CD14-positive monocyte (primary cell): ENCODE results near the gene ZMYND10. TPM values are rescaled to one million over a fixed set of nuclear protein-coding genes. Genes with fewer than 3 reads are reported as not detected.

Experiments used
- DNase-seq, 3 donors: peaks; one replicate each; pipeline ENCODE4 v3.0.0-alpha.2; 2011 to 2022
- H2AFZ ChIP-seq: 2 replicates; pipeline ENCODE4 v1.6.0; 2012; ENCODE audit warnings: mild to moderate bottlenecking, low read depth, low read length, inconsistent platforms; ENCODE audit not compliant: insufficient read depth, poor library complexity, severe bottlenecking
- H3K27ac ChIP-seq, 2 donors: 1 replicate in 1 of 2; 2 replicates in 1 of 2; pipeline ENCODE4 v1.5.1; 2012 to 2013; ENCODE audit warnings: low read length in 2 of 2, control low read depth in 1 of 2, inconsistent platforms in 1 of 2, low read depth in 1 of 2, mild to moderate bottlenecking in 1 of 2
- H3K27me3 ChIP-seq, 2 donors: one replicate each; pipeline versions ENCODE4 v1.6.0 to v1.6.1; 2011 to 2013; ENCODE audit warnings: low read length in 2 of 2; ENCODE audit not compliant: control insufficient read depth in 2 of 2, insufficient read depth in 2 of 2
- H3K36me3 ChIP-seq, 2 donors: replicated peaks in 1 of 2; 1 replicate in 1 of 2; 2 replicates in 1 of 2; pipeline versions ENCODE4 v1.5.1 to v1.6.1; 2012 to 2013; ENCODE audit warnings: low read length in 2 of 2, control low read depth in 1 of 2, inconsistent platforms in 1 of 2, mild to moderate bottlenecking in 1 of 2; ENCODE audit not compliant: insufficient read depth in 2 of 2, control insufficient read depth in 1 of 2
- H3K4me1 ChIP-seq, 2 donors: 1 replicate in 1 of 2; 2 replicates in 1 of 2; pipeline versions ENCODE4 v1.5.1 to v1.6.1; 2012 to 2013; ENCODE audit warnings: low read length in 2 of 2, control low read depth in 1 of 2, inconsistent platforms in 1 of 2, mild to moderate bottlenecking in 1 of 2, moderate library complexity in 1 of 2; ENCODE audit not compliant: insufficient read depth in 2 of 2, control insufficient read depth in 1 of 2
- H3K4me2 ChIP-seq: replicated peaks from 2 replicates; pipeline ENCODE3; 2012; ENCODE audit warnings: low read length, moderate library complexity, mild to moderate bottlenecking; ENCODE audit not compliant: poor library complexity, severe bottlenecking; ENCODE audit errors: extremely low read depth
- H3K4me3 ChIP-seq, 3 experiments: fragments of 200-600 bp in 1 of 3; sonication (generic) in 1 of 3; replicated peaks in 1 of 3; 1 replicate in 2 of 3; 2 replicates in 1 of 3; pipeline ENCODE4 v1.5.1; 2011 to 2013; ENCODE audit warnings: low read length in 3 of 3, mild to moderate bottlenecking in 3 of 3, control low read depth in 2 of 3, low read depth in 2 of 3, inconsistent platforms in 1 of 3, moderate library complexity in 1 of 3
- H3K79me2 ChIP-seq: 2 replicates; pipeline ENCODE4 v1.6.0; 2012; ENCODE audit warnings: mild to moderate bottlenecking, control low read depth, inconsistent platforms, low read length, moderate library complexity; ENCODE audit not compliant: insufficient read depth
- H3K9ac ChIP-seq: 2 replicates; pipeline ENCODE4 v1.6.0; 2017; ENCODE audit warnings: low read length, mild to moderate bottlenecking; ENCODE audit not compliant: insufficient read depth, poor library complexity, severe bottlenecking
- H3K9me3 ChIP-seq, 2 donors: replicated peaks in 1 of 2; 1 replicate in 1 of 2; 2 replicates in 1 of 2; pipeline versions ENCODE4 v1.5.1 to v1.6.1; 2012 to 2013; ENCODE audit warnings: low read length in 2 of 2, control low read depth in 1 of 2; ENCODE audit not compliant: control insufficient read depth in 1 of 2, insufficient read depth in 1 of 2
- H4K20me1 ChIP-seq: 2 replicates; pipeline ENCODE4 v1.6.0; 2012; ENCODE audit warnings: mild to moderate bottlenecking, low read length, control low read depth, moderate library complexity; ENCODE audit not compliant: insufficient read depth
- H3K27ac Mint-ChIP-seq, 7 donors: one replicate each; pipeline ENCODE4 v1.8.0; 2020; ENCODE audit warnings: mild to moderate bottlenecking in 7 of 7, mixed read lengths in 7 of 7, moderate library complexity in 6 of 7, inconsistent platforms in 2 of 7
- H3K27me3 Mint-ChIP-seq, 3 donors: one replicate each; pipeline ENCODE4 v1.8.0; 2021 to 2022; ENCODE audit warnings: low read depth in 3 of 3, mild to moderate bottlenecking in 3 of 3, mixed read lengths in 3 of 3, moderate library complexity in 3 of 3, inconsistent platforms in 1 of 3
- H3K36me3 Mint-ChIP-seq, 2 donors: one replicate each; pipeline ENCODE4 v1.8.0; 2020; ENCODE audit warnings: mixed read lengths in 2 of 2, inconsistent platforms in 1 of 2, mild to moderate bottlenecking in 1 of 2
- H3K4me1 Mint-ChIP-seq: one replicate; pipeline ENCODE4 v1.8.0; 2020; ENCODE audit warnings: mild to moderate bottlenecking, mixed read lengths
- H3K4me3 Mint-ChIP-seq, 2 donors: one replicate each; pipeline ENCODE4 v1.8.0; 2020; ENCODE audit warnings: mild to moderate bottlenecking in 2 of 2, mixed read lengths in 2 of 2, moderate library complexity in 1 of 2
- H3K9me3 Mint-ChIP-seq, 7 donors: one replicate each; pipeline ENCODE4 v1.8.0; 2020 to 2022; ENCODE audit warnings: mixed read lengths in 7 of 7, mild to moderate bottlenecking in 6 of 7, moderate library complexity in 6 of 7, inconsistent platforms in 2 of 7
- WGBS: methylation state at CpG from one replicate; pipeline ENCODE4 v1.1.5; 2013; ENCODE audit warnings: missing lambda C conversion rate; ENCODE audit not compliant: insufficient coverage; 5-methylcytosine and 5-hydroxymethylcytosine counted together
- intact Hi-C, 2 donors: fragments of 100-400 bp; cut with micrococcal nuclease; formaldehyde crosslinking; loops; one replicate each; pipeline versions ENCODE4 v1.15.0 to v1.15.1; 2023
- polyA plus RNA-seq, 3 donors: library from polyadenylated mRNA; depleted of rRNA in 1 of 3; unstranded in 2 of 3; stranded (reverse) in 1 of 3; fragments of 300-500 nt in 2 of 3; fragments of >200 nt in 1 of 3; fragmentation: Illumina TruSeq in 2 of 3; gene quantifications; 1 replicate in 2 of 3; 2 replicates in 1 of 3; pipeline ENCODE4 v1.2.3, GENCODE V29; 2012 to 2021
- TF ChIP-seq, protein P1 (sequence below): fragments of 200-600 bp; IDR thresholded peaks from one replicate; pipeline ENCODE4 v1.8.0; 2022; ENCODE audit warnings: antibody characterized with exemption, mild to moderate bottlenecking

ZMYND10 gene
- polyA plus RNA-seq, 3 donors, result 0.12 to 1.7 (median 0.19) TPM

DNA sequence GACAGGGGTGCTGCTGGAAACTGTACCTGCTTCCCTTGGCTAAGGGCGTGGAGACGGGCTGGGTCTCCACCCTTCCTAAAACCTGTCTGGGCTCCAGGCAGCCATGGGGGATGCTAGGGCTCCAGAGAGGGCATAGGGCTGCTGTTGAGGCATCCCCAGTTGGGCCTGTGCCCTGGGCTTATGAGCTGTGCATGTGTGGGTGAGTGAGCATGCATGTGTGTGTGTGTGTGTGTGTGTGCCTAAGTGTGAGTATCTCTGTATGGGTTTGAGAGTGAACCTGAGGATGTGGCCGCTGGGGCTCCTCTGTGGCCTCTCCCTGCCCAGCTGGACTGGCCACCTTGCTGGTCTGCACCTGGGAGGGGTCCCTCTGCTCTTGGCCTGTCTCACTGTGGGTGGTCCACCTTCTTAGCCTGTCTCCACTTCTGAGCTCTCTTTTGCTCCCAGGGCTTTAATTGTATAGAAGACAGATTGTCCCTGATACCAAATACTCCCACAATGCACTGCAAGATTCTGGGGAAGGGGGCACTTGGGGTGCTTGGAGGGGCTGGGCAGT, 25.7 kb upstream of the ZMYND10 start:
- no peaks in the 10 kb centered on the region for H3K9me3 ChIP-seq
- no peak overlapping the region for H3K4me2 ChIP-seq
- Mint-ChIP-seq H3K27me3 (peaks cover 5 to 12% (median 8%) of the 10 kb centered on the region in 3 donors), H3K36me3 (no peaks in the 10 kb centered on the region), H3K9me3 (no peaks in the 10 kb centered on the region), H3K27ac (no peak overlapping the region), H3K4me3 (no peak overlapping the region), H3K4me1 (no peaks in the 10 kb centered on the region)
- no peaks in the 10 kb centered on the region for H4K20me1 ChIP-seq
- H3K79me2 ChIP-seq, result no peaks in the 10 kb centered on the region
- no peaks in the 10 kb centered on the region for H3K4me1 ChIP-seq
- H3K36me3 ChIP-seq, result no peaks in the 10 kb centered on the region
- WGBS, result 88% methylated on average over 3 of the region's 3 CpGs
- no peak for DNase-seq
- H3K27ac ChIP-seq, result no peak overlapping the region
- H3K27me3 ChIP-seq, result no peaks in the 10 kb centered on the region
- no peak overlapping the region for H3K9ac ChIP-seq
- TF ChIP-seq, protein P1, sequence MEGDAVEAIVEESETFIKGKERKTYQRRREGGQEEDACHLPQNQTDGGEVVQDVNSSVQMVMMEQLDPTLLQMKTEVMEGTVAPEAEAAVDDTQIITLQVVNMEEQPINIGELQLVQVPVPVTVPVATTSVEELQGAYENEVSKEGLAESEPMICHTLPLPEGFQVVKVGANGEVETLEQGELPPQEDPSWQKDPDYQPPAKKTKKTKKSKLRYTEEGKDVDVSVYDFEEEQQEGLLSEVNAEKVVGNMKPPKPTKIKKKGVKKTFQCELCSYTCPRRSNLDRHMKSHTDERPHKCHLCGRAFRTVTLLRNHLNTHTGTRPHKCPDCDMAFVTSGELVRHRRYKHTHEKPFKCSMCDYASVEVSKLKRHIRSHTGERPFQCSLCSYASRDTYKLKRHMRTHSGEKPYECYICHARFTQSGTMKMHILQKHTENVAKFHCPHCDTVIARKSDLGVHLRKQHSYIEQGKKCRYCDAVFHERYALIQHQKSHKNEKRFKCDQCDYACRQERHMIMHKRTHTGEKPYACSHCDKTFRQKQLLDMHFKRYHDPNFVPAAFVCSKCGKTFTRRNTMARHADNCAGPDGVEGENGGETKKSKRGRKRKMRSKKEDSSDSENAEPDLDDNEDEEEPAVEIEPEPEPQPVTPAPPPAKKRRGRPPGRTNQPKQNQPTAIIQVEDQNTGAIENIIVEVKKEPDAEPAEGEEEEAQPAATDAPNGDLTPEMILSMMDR, result no peak
- H3K4me3 ChIP-seq, result no peak overlapping the region
- intact Hi-C loops, result no loop called here
- H2AFZ ChIP-seq, result no peak overlapping the region

DNA sequence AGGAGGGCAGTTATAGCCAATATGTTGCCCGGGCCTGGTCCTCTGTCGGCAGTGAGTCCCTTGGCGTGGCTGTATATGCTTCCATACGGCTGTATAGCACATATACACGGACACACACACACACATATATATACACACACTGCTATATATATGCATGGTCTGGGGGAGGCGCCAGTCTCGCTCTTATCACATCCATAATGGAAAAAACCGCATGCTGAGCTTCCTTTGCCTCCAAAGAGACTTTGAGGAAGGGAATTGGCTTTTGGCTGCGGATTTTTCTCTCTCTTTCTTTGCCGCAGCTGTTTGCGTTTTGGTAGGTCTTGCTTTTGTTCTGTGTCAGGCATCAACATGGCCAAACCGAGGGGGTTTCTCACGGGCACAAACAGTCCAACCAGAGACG, 25.1 kb upstream of the ZMYND10 start:
- H3K4me3 ChIP-seq, result no peak overlapping the region
- Mint-ChIP-seq H3K27ac (no peak overlapping the region), H3K4me3 (no peak overlapping the region), H3K36me3 (no peaks in the 10 kb centered on the region), H3K27me3 (peaks cover 10 to 17% (median 15%) of the 10 kb centered on the region in 3 donors), H3K4me1 (peaks cover 2% of the 10 kb centered on the region), H3K9me3 (no peaks in the 10 kb centered on the region)
- TF ChIP-seq, protein P1, result no peak
- H3K9me3 ChIP-seq, result no peaks in the 10 kb centered on the region
- no peak overlapping the region for H3K27ac ChIP-seq
- WGBS, result 79% methylated on average over 4 of the region's 14 CpGs
- H3K9ac ChIP-seq, result no peak overlapping the region
- H2AFZ ChIP-seq, result no peak overlapping the region
- H3K4me1 ChIP-seq, result peaks cover 1 to 2% of the 10 kb centered on the region in 2 donors
- H3K4me2 ChIP-seq, result no peak overlapping the region
- intact Hi-C loops, result no loop called here
- no peak for DNase-seq
- peaks cover 0 to 5% of the 10 kb centered on the region in 2 donors for H3K27me3 ChIP-seq
- no peaks in the 10 kb centered on the region for H4K20me1 ChIP-seq
- no peaks in the 10 kb centered on the region for H3K79me2 ChIP-seq
- no peaks in the 10 kb centered on the region for H3K36me3 ChIP-seq
